ENCODE measurements around the gene IGF2BP1.
"Not testable (repeated sequence)": the region's sequence is repeated elsewhere in the genome, so short reads cannot be mapped to it uniquely, and the experiment has no call there.

Gene IGF2BP1

GRCh38 chr17:49086316-49086605 lies 89.1 kb downstream of the IGF2BP1 start:
- TF ChIP-seq CTCF (IDR thresholded peaks at IDR 0.05; ENCODE audit: insufficient read depth, missing control alignments) = no peak
- no peak for FAIRE-seq
- no peak for DNase-seq (ENCODE audit: insufficient read length, low spot score)

GRCh38 chr17:49086649-49087048 lies 89.5 kb downstream of the IGF2BP1 start:
- FAIRE-seq (no peak), DNase-seq (ENCODE audit: insufficient read length, low spot score) (no peak)
- no peak for TF ChIP-seq CTCF (IDR thresholded peaks at IDR 0.05; ENCODE audit: insufficient read depth, missing control alignments)

GRCh38 chr17:49089094-49089493 lies 91.9 kb downstream of the IGF2BP1 start:
- TF ChIP-seq CTCF (IDR thresholded peaks at IDR 0.05; ENCODE audit: insufficient read depth, missing control alignments) = no peak
- DNase-seq (ENCODE audit: insufficient read length, low spot score) = no peak
- FAIRE-seq = no peak

GRCh38 chr17:49090878-49091594 lies 93.9 kb downstream of the IGF2BP1 start:
- no peak for TF ChIP-seq CTCF (IDR thresholded peaks at IDR 0.05; ENCODE audit: insufficient read depth, missing control alignments)
- FAIRE-seq (no peak), DNase-seq (ENCODE audit: insufficient read length, low spot score) (no peak)

- no peak for TF ChIP-seq CTCF (IDR thresholded peaks at IDR 0.05; ENCODE audit: insufficient read depth, missing control alignments)
- DNase-seq (ENCODE audit: insufficient read length, low spot score) = no peak
- no peak for FAIRE-seq
Observed at GRCh38 chr17:49093131-49093530, 95.9 kb downstream of the IGF2BP1 start.

- FAIRE-seq (no peak), DNase-seq (ENCODE audit: insufficient read length, low spot score) (no peak)
- TF ChIP-seq CTCF (IDR thresholded peaks at IDR 0.05; ENCODE audit: insufficient read depth, missing control alignments) = no peak
Observed at GRCh38 chr17:49100601-49101000, 103.4 kb downstream of the IGF2BP1 start.

GRCh38 chr17:49101054-49101534 lies 103.9 kb downstream of the IGF2BP1 start:
- TF ChIP-seq CTCF (IDR thresholded peaks at IDR 0.05; ENCODE audit: insufficient read depth, missing control alignments) = no peak
- DNase-seq (ENCODE audit: insufficient read length, low spot score) = no peak
- FAIRE-seq = no peak

GRCh38 chr17:49103360-49103759 lies 106.2 kb downstream of the IGF2BP1 start:
- DNase-seq (ENCODE audit: insufficient read length, low spot score); FAIRE-seq: not testable (repeated sequence)
